Measurements from ENCODE around the gene KCTD17. TPM values are rescaled to one million over a fixed set of nuclear protein-coding genes. Genes with fewer than 3 reads are reported as not detected.

Gene KCTD17
- total and polyA plus RNA-seq, 2 of the 13 experiments (the other 11 are each of a cell fraction or from before 2014, with no cell fraction given): 5.3 to 11.7 TPM

DNA sequence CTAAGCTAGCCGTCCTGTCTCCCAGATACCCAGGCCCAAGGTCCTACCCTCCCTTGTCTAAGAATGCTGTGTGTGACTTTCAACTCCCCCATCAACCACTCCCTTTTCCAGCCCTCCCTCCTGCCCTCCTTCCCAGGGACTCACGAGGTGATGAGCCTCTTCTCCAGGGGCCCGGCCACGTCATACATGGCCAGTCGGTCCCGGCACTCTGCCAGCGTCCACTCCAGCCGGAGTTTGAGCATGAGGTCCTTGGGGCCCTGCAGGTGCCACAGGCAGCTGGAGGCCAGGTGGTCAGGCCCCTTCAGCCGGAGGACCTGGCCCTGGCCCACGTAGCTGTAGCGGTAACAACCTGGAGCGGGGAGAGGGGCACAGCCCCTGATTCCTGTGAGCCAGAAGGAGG is 37.9 kb downstream of the KCTD17 start:
- POLR2A ChIA-PET: no interaction called here
- in situ Hi-C loops (cut with HindIII; ENCODE audit: extremely low pct_ligation_motif_present, low pct_unique_long_range_greater_than_20kb): no loop called here
- ATAC-seq: no peak; the same call in 2 of the 3 replicates

More for the DNA sequence above, 37.9 kb downstream of the KCTD17 start:
- no peaks in the 10 kb centered on the region for H3K36me3 ChIP-seq (replicated peaks in 1 of 2; ENCODE audit: control insufficient read depth in 1 of 2, insufficient read depth in 2 of 2, low read length in 2 of 2)
- TF ChIP-seq RBAK (CRISPR knock-in tag; IDR thresholded peaks at IDR 0.05): no peak
- TF ChIP-seq ZNF7 (CRISPR knock-in tag; IDR thresholded peaks at IDR 0.05): no peak
- TF ChIP-seq MAFF (IDR thresholded peaks at IDR 0.05; ENCODE audit: low read depth, low read length): no peak
- no peak for TF ChIP-seq BCL3 (CRISPR knock-in tag; IDR thresholded peaks at IDR 0.05)
- no peak for TF ChIP-seq NFIB (CRISPR knock-in tag; IDR thresholded peaks at IDR 0.05; ENCODE audit: borderline replicate concordance)
- TF ChIP-seq TARDBP (CRISPR knock-in tag; IDR thresholded peaks at IDR 0.05): no peak
- TF ChIP-seq REL (CRISPR knock-in tag; conservative IDR thresholded peaks at IDR 0.05): no peak
- TF ChIP-seq RXRB (CRISPR knock-in tag; IDR thresholded peaks at IDR 0.05; ENCODE audit: borderline replicate concordance): no peak
- TF ChIP-seq CCAR2 (optimal IDR thresholded peaks at IDR 0.05; ENCODE audit: low read depth, low read length): no peak
- TF ChIP-seq CBX1 (IDR thresholded peaks at IDR 0.05; ENCODE audit: low read depth): no peak
- TF ChIP-seq FIP1L1 (IDR thresholded peaks at IDR 0.05; ENCODE audit: borderline replicate concordance, insufficient read depth, low read depth, low read length): no peak
- TF ChIP-seq MNT (IDR thresholded peaks at IDR 0.05): no peak
- no peak for TF ChIP-seq NFE2L1 (CRISPR knock-in tag; IDR thresholded peaks at IDR 0.05; ENCODE audit: borderline replicate concordance)
- no peak for TF ChIP-seq ZKSCAN5 (CRISPR knock-in tag; IDR thresholded peaks at IDR 0.05)
- no peak for TF ChIP-seq MBNL3 (CRISPR knock-in tag; conservative IDR thresholded peaks at IDR 0.05)
- no peak for TF ChIP-seq HOXA7 (CRISPR knock-in tag; IDR thresholded peaks at IDR 0.05)
- no peak for TF ChIP-seq MTF2 (CRISPR knock-in tag; IDR thresholded peaks at IDR 0.05; ENCODE audit: borderline replicate concordance)
- TF ChIP-seq, protein P1, sequence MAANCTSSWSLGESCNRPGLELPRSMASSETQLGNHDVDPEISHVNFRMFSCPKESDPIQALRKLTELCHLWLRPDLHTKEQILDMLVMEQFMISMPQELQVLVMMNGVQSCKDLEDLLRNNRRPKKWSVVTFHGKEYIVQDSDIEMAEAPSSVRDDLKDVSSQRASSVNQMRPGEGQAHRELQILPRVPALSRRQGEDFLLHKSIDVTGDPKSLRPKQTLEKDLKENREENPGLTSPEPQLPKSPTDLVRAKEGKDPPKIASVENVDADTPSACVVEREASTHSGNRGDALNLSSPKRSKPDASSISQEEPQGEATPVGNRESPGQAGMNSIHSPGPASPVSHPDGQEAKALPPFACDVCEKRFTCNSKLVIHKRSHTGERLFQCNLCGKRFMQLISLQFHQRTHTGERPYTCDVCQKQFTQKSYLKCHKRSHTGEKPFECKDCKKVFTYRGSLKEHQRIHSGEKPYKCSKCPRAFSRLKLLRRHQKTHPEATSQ (CRISPR knock-in tag; IDR thresholded peaks at IDR 0.05; ENCODE audit: borderline replicate concordance): no peak
- no peak for TF ChIP-seq ZSCAN25 (CRISPR knock-in tag; IDR thresholded peaks at IDR 0.05)
- BruUV-seq (replicated peaks): no TSS peak
- H4K20me1 ChIP-seq (ENCODE audit: insufficient read depth, low read length): no peaks in the 10 kb centered on the region
- WGBS (ENCODE audit: low lambda C conversion rate): 67% methylated on average over 8 of the region's 12 CpGs
- no peaks in the 10 kb centered on the region for H3K9me3 ChIP-seq (ENCODE audit: low read length)
- CTCF ChIA-PET (ENCODE audit: low intra/inter-chr PET ratio, low total read pairs): no interaction called here
- no peak overlapping the region for H3K4me2 ChIP-seq (ENCODE audit: low read depth, low read length)
- no peaks in the 10 kb centered on the region for H3K27me3 ChIP-seq (ENCODE audit: control insufficient read depth in 1 of 2, insufficient read depth in 2 of 2, low read length in 2 of 2)
- H2AFZ ChIP-seq (ENCODE audit: low read length): no peak overlapping the region
- no peak overlapping the region for H3K27ac ChIP-seq (ENCODE audit: extremely low read length, insufficient read depth, low read length)
- intact Hi-C loops (cut with micrococcal nuclease; ENCODE audit: unreplicated experiment): no loop called here
- H3K79me2 ChIP-seq (ENCODE audit: insufficient read depth, low read length): no peaks in the 10 kb centered on the region
- no peak overlapping the region for H3K9ac ChIP-seq (ENCODE audit: insufficient read depth, low read depth, low read length)
- FAIRE-seq (no peak), DNase-seq (ENCODE audit: low spot score) (no peak)
- H3K4me3 ChIP-seq (replicated peaks in 1 of 3; ENCODE audit: insufficient read depth in 1 of 3, low read depth in 2 of 3, low read length in 3 of 3): no peak overlapping the region
- peaks cover 12% of the 10 kb centered on the region for H3K4me1 ChIP-seq (ENCODE audit: insufficient read depth, low read length)
